GM18867 (cell line): ENCODE measurements around the gene CYP24A1.

ENCODE experiments used
- ATAC-seq: cut with Tn5 transposase; IDR thresholded peaks from one replicate; pipeline ENCODE4 v1.9.1; 2021; ENCODE audit warnings: mild to moderate bottlenecking, moderate library complexity; ENCODE audit not compliant: unreplicated experiment

The CYP24A1 gene

DNA sequence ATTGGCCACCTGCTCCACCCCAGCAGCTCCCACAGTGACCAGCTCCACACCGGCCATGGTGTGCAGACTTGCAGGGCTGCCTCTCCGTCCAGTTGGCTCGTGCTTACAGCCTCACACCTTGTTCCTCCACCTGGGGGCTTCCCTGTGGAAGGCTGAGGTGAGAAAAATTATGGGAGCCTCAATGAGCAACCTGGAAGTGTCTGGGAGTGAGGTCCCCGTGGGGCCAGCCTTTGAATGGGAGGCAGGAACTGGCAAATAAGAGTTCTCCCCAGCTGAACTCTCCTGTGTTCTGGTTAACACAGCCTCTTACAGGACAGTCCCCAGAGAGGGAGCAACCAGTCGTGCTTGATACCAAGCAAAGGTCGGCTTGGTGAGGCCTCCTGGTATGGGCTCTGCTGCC is 30.3 kb upstream of the CYP24A1 start:
- ATAC-seq = no peak

DNA sequence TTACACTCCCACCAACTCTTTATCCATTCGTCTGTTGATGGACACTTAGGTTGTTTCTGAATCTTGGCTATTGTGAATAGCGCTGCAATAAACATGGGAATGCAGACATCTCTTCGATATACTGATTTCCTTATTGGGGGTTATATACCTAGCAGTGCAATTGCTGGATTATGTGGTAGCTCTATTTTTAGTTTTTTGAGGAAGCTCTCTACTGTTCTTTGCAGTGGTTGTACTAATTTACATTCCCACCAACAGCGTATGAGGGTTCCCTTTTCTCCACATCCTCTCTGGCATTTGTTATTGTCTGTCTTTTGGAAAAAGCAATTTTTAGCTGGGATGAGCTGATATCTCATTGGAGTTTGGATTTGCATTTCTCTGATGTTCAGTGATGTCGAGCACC is 29.5 kb upstream of the CYP24A1 start:
- ATAC-seq = no peak

DNA sequence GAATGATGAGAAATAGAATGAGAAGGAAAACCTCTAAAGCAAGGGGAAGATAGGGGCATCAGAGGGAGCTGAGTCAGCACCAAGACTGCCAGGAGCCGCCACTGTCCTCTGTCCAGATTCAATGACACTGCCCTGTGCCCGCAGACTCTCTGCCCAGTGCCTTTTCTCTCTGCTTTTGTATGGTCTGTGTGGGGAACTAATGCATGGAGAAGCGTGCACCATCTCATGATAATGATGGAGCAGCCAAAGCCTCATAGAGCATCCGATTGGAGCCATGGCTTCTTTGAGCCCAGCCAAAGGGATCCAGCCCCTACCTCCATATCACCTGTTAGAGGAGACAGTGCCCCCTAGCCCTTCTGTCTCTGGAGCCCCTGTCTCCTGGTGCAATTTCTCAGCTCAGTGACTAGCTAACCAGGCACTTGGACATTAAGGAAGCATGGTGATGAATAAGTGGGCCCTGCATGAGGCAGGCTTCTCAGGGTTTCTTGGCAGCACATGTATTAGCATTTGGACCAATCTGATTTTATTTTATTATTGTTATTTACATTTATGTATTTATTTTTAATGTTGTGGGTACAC is 27.6 kb upstream of the CYP24A1 start:
- ATAC-seq = no peak

DNA sequence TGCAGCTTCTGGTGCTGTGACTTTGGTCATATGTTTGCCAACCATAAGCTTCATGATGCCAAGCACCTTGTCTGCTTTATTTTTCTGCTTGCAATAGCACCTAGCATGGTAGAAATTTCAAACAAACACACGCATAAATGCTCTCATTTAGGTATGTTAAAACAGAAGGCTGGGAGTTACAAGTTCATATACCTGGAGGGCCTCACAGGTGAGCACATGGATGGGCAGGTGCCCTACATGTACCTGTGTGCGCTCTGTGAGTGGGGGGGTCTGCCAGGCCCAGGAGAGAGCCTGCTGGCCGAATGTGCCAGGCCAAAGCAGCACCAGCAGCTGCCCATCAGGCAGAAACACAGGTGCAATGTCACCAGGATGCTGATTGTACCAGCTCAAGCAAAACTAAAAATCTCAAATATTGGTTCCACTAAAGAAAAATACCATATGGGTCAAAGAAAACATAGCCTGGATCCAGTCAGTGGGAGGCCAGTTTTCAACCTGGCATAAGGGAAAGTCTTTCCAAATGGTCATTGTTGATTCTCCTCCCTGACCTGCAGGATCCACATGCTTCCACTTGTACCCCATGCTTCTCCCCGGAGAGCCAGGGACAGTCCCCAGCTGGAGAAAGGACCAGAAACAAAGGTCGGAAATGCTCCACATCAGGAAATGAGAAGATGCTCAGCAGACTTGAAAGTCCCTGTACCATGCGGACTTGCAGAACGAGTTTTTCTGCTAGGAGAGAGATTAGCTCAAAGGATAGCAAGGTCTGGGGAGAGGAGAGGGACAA is 26.9 kb upstream of the CYP24A1 start:
- ATAC-seq = no peak

DNA sequence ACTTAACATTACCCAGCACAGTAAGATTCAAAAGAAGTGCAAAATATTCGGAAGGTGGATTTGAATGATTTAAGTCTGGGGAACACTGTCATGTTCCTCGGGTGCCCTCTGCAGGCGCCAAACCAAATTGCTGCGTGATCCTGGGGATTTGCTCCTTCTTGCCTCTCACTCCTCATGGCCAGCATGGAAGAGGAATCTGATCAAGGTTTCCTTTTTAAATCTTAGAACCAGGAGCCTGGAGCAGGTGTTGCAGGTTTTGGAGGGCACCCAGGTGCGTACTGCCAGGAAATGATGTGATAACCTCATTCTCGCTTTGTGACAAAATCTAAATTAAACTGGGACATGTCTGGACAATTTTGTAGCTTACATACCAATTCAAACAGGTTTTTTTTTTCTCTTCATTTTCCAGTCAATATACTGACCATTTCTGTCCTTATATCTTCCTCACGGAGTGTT is 26.0 kb upstream of the CYP24A1 start:
- peak; percentile 43 for ATAC-seq

DNA sequence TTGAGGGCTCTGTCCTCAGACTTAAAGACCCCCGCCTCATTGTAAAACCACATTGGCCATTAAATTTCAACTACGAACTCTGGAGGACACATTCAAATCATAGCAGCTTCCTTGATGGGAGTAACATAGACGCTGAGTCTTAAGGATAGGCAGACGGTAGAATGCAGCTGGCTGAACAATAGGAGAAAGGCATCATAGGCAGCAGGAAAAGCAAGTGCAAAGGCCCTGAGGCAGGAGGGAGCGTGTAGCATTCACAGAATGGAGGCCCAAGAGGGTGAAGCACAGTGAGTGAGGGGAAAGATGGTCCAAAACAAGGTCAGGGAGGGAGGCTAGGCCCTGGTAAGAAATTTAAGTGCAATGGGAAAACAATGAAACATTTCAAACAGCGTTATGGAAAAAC is 25.5 kb upstream of the CYP24A1 start:
- no peak for ATAC-seq

DNA sequence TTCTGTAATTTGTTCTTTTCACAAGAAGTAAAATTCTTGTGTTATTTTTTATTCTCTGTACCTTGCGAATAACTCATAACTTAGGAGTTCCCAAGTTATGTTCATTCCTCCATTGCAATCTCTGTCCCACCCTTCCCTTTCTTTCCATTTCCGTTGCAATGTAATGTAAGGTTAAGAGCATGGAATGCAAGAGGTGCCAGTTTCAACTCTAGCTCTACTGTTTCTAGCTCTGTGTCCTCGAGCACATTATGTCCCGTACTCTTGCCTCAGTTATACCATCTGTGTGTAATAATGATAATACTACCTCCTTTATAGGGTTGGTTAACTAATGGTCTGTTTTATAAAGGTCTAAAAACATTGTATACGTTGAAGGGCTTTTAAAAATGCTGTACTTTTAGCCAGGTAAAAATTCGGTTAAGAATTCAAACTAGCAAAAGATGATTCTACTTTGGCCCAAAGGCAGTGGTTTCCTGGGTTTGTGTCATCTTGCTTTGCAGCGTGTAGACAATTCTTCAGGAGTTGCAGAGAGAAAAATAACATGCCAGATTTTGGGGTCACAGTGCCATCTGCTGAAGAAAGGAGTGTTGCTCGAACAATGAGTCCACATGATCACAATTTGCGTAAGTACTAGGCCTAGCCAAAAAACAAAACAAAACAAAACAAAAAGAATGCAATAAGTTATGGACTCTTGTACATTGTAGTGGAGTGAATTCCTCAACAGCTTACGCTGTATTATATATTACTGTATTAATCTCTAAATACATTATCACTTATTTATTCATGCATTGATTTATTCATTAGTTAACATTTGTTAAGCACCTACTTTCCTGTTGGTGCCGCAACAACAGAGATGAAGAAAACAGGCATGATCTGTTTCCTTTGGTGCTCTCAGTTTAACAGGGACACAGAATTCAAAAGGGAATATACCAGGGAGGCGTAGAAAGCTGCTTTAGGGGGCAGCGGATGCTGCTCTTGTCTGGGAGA is 24.1 kb upstream of the CYP24A1 start:
- no peak for ATAC-seq

DNA sequence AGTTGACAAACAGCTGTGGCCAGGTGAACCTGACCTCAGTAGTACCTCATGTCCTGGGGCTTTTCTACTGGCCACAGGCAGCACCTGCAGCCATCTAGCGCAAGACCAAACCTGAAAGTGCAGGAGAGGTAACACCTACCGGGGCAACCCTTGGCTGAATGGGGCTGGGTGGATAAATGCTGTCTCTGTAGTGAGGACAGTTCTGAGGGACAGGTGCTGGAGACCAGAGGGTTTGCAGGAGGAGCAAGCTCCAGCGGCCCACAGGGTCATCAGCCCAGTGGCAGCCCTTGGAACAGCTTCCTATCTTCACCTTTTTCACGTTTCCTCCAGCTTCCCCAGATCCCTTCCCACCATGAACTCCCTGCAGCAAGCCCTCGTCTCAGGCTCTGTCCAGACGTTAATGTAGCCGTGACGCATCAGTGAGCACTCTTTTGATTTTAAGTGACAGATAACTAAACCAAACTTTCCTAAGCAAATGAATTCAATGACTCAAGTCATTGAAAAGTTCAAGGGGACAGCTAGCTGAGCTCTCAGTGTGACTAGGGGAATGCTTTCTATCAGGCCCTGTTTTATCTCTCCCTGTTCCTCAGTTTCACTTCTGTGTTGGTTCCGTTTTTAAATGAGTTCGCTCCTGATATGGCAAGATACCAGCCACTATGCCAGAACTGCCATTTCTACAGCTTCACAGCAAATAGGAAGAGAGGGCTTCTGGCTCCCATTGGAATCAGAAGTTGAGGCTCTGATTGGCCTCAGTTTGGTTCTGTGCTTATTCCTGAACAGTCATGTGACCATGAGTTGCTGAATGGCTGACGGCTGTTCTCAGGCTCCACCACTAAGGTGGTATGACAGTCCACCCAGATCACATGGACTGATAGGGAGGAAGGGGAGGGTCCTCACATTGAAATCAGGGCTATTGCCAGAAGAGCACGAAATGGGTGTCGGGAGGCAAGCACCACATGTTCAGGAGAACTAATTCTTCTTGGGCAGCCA is 22.0 kb upstream of the CYP24A1 start:
- peak; percentile 47 for ATAC-seq

DNA sequence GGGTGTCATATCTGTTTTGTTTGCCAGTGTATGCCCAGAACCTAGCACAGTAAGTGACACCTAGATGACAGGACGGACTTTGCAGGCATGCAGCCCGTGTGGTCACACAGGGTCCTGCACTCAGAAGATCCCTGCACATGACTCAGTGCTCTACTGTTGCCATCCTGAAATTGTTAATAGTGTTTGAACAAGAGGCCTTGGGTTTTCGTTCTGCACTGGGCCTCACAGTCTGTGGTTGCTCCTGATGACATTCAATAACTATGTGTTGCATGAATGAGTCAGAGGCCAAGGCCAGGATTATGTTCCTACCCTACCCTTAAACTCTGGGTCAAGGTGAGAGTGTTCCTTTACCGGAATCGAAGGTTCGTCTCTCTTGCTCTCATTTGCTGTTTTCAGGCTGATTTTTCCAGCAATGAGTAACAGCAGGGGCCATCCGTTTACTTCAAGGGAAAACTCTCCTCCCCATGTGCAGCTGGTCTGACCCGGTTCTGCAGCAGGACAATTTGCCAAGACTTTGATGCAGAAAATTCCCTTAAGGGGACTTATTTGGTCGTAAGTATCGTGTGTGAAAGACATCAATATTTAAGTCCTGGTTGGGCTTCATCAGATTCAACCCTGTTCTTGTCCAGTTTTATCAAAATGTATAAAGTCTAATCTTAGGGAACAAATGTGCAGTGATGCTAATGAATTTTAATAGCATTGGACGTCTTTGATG is 21.1 kb upstream of the CYP24A1 start:
- ATAC-seq = peak; percentile 53

DNA sequence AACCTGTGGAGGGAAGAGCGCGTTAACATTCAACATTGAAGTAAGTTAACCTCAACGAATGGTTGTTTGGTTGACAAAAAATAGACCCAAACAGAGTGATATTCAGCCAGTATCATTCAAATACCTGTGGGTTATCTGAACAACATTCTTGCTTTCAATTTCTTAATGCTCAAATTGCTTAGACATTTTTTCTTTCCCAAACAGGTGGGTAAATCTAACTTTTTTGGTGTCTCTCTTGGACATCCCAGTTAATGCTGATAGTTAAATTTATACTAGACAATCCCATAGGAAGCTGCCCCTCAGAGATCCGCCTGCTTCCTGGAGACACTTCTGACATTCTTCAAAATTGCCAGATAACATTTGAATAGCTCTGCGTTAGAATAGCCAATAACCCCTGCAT is 20.0 kb upstream of the CYP24A1 start:
- no peak for ATAC-seq

DNA sequence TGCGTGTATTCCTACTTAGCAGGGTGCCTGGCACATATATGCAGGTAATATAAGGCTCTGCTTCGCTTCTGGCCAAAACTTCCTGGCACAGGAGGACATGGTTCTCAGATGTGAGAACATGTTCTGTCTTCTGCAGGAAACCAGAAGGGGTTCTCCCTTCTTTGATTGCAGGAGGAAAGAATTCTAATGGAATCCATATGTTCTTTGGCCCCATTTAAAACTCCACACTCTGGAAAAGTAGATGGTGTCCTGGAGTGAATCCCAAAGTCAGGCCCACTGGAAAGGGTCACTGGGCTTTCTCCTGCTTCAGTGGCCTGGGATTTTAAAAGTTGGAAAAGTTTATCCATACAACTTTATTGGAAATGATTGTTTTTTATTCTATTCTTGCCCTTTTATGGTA is 16.4 kb upstream of the CYP24A1 start:
- no peak for ATAC-seq

DNA sequence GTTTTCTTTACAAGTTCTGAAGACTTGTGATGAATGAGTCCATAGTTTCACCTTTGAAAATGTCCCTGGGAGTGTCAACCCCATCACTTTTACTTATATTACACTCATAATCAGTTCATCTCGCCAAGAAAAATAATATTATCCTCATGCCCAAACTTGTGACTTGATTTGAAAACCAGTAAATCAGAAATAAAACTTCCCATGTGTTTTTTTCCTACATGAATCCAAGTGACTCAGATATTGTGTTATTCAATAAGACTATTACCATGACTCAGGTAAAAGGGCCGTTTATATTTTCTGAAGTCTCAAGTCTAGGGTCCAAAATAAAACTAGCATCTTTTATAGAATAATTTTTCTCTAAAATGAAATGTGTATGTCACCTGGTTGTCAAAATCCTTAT is 15.8 kb upstream of the CYP24A1 start:
- ATAC-seq = no peak

DNA sequence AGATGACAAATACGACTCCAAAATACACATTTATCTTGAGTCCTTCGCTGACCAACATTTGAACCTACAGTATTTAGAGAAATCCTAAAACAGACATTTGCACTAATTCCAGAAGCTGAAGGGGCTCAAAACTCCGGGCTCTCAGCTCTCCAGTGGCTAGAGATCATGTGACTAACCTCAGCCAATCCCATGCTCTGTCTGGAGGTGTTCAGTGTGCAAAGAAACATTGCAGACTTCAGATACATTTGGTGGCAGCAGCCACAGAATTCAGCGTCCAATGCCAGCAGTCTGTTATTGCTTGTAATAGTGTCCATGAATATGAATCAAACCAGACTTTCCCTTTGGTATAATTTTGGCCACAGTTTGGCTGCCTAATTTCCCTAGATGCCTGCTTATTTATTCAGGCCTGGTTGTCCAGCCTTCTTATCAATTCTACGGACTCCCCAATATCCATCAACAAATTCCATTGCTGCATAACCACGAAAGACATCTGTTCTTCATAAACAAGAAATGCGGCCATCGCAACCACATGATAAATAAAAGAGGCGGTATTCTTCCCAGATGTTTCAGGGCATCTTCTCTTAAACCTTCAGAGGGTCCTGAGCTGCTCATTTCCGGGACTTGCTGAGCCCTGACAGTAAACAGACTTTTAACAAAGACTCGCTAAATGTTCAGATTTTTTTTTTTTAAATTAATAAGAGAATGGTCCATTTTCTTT is 14.5 kb upstream of the CYP24A1 start:
- ATAC-seq = no peak

DNA sequence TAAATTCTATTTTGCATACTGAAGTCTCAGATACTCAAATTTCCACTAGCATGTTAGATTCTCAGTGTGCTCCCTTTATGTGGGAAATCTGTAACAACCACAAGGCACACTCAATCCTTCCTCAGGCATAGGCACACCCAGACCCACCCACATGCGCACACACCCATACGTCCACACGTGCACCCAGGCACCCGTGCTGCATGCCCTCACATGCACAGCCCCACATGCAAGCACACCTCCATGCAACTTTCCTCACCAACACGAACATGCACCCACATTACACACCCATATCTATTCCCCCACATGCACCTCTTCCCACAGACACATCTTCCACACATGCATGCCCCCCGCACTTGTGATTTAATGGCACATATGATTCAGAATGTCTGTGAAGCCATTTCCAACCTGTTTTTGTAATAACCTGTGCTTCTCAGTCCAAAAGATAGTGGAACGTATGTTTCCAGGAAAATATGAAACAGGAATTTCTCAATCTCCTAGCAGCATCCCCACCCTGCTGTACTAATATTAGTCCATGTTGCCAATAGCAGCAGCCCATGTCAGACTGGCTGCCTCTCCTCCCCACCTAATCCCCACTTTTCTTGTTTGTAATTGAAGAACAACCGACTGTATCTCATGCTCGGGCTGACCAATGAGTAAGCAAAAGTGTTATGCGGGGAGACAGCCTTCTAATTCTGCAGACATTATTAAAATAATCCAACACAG is 11.3 kb upstream of the CYP24A1 start:
- ATAC-seq = no peak

DNA sequence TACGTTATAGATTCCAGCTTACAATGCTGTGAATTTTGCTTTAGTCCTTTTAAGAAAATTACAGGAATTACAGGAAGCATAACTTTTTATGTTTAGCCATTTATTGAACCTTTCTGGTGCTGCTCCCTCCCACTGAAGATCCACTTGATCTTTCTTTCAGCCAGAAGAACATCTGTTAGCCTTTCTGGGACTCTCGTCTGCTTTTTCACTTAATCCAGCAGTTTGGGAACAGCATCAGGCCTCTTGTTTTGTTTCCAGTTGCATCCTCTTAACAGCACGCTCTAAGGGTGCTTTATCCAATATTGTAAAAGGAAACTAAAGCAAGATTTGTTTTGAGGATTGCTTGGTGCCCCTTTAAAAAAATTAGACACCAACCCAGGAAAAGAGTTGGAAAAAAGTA is 10.3 kb upstream of the CYP24A1 start:
- no peak for ATAC-seq

DNA sequence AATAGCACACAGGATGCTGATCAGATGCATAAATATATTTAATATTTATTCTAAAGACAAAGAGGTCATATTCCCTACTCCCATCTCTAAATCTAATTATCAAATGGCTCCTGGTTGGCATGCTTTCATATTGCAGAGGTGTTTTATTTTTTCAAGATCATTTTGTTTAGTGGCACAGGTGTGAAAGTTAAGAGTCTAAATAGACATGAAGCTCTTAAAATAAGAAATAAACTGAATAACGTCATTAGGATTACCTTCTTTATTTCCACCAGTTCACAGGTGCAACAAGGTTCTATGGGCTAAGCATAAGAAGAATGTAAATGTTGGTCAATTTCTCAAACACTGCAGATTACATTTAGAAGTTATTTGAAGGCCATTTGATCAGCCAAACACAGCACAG is 7.1 kb upstream of the CYP24A1 start:
- no peak for ATAC-seq

DNA sequence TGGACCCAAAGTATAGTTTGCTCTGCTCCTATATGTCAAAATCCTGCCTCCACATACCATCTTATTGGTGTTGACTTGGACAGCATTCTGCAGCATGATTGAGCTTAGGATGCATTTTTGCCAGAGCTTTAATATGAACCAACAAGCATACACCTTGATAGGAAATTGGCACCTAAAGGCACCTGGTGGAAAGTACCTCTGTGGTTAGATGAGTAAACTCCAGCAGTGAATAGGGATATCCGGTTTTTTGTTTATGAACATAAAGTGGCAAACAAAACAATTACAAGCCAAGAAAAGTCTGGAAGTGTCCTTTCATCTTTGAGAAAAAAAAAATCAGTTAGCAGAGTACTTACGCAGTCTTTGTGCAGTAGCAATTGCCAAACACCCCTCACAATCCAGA is 6.2 kb upstream of the CYP24A1 start:
- no peak for ATAC-seq

DNA sequence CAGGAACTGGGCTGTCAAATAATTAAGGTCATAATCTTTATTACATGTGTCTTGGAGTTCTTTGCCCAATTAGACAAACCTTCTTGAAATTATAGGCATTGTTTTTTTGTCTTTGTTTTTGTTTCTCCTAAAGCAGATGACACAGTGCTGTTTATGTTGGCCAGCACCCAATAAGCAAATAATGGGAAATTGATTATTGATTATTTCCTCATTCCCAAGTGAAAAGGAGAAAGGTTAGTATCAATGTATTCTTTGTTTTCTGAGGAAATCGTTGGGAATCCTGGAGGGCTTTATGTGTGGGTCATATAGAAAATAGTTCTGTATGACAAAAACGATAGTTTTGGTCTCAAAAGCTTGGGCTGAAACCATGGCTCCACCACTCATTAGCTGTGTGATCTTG is 4.5 kb upstream of the CYP24A1 start:
- no peak for ATAC-seq
